OCI-LY7 (cell line): Measurements from ENCODE around the gene NTN4.
"Not testable (repeated sequence)": the region's sequence is repeated elsewhere in the genome, so short reads cannot be mapped to it uniquely, and the experiment has no call there.

Source experiments
- CTCF ChIP-seq: fragments of 200-600 bp; sonication (generic); conservative IDR thresholded peaks from 2 replicates; pipeline ENCODE4 v1.5.1; 2014; ENCODE audit warnings: mild to moderate bottlenecking, antibody characterized with exemption, low read length, moderate library complexity, mixed read lengths
- EZH2phosphoT487 ChIP-seq: fragments of 200-600 bp; sonication (generic); IDR thresholded peaks from 2 replicates; pipeline ENCODE4 v1.6.1; 2018; ENCODE audit warnings: low read depth, borderline replicate concordance, mild to moderate bottlenecking, mixed run types, antibody characterized with exemption, low read length, moderate library complexity, mixed read lengths

GRCh38 chr12:95775466-95775865 is 15.1 kb downstream of the NTN4 start:
- not testable (repeated sequence) for TF ChIP-seq CTCF, EZH2phosphoT487
